Stimulated activated CD8-positive, alpha-beta memory T cell treated with anti-CD3 and anti-CD28 coated beads, Interleukin-7, amount 100 ng/mL, for 1 hour (primary cell): ENCODE data around the gene VPS51.
"Not testable (repeated sequence)": the region's sequence is repeated elsewhere in the genome, so short reads cannot be mapped to it uniquely, and the experiment has no call there.

Experiments used
- DNase-seq, 2 donors: peaks; one replicate each; pipeline ENCODE4 v3.0.0-alpha.2; 2020; ENCODE audit warnings: low read depth in 2 of 2

Gene VPS51

GRCh38 chr11:65134240-65134951 lies 38.4 kb downstream of the VPS51 start, which contains the start of gene SYVN1:
SYVN1 (minus strand) TSS chr11:65134519; CDS start chr11:65133601, 918 bp downstream.
- DNase-seq = peak; percentile 80

- peak; percentile 60 to 65 for DNase-seq
Observed at GRCh38 chr11:65134952-65135632, 39.1 kb downstream of the VPS51 start.

DNA sequence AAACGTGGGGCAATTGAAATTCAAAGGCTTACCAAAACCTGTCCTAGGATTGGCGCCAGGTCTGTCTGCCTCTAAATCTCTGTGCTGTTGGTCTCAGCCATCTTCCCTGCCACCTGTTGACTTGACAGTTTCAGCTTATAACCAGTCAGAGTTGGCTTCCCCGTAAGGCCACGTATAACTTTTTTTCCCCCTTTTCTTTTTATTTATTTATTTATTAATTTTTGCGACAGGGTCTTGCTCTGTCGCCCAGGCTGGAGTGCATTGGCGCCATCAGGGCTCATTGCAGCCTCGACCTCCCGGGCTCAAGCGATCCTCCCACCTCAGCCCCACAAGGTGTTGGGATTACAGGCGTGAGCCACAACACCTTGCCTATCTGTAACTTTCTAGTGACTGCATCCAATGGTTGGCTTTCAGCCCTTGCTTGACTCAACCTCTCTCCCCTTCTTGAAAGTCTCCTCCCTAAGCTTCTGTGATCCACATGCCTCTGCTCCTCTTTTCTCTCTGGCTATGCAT lies 39.7 kb downstream of the VPS51 start:
- no peak for DNase-seq

GRCh38 chr11:65136515-65137096 lies 40.6 kb downstream of the VPS51 start:
- no peak for DNase-seq

DNA sequence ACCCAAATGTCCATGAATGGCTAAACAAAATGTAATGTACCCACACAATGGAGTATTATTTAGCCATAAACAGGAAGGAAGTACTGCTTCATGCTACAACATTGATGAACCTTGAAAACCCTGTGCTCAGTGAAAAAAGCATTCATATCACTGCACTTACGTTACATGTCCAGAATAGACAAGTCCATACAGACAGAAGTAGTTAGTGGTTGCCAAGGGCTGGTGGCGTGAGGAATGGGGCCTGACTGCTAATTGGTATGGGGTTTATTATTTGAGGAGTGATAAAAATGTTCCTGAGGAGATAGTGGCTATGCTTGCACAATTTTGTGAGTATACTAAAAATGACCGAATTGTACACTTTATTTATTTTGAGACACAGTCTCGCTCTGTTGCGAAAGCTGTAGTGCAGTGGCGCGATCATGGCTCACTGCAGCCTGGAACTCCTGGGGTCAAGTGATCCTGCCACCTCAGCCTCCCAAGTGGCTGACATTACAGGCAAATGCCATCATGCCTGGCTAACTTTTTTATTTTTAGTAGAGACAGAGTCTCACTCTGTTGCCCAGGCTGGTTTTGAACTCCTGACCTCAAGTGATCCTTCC lies 46.0 kb downstream of the VPS51 start:
- no peak for DNase-seq

DNA sequence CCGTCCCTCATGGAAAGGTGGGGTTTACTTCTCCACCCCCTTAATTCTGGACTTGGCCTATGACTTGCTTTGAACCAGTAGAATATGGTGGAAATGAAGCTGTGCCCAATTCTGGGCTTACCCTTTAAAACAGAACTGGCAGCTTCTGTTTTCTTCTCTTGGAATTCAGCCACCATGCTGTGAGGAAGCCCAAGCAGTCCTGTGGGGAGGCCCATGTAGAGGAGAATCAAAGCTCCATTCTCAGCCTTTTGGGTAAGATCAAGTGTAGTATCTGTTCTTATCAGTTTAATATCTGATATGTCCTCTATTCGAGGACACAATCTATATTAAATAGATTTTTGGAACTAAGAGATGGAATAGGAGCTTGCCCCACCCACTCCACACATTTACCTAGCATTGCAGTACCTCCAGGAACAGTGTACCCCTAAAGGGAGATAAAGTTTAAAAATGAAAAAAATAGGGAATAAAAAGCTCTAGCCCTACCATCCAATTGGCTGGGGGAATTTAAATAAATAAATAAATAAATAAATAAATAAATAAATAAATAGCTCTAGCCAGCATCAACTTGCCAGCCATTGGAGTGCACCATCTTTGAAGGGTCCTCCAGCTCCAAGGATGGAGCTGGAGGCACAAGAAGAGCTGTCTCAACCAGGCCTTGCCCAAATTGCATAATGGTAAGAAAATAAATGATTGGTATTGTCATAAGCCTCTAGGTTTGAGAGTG lies 51.5 kb downstream of the VPS51 start:
- DNase-seq = no peak

DNA sequence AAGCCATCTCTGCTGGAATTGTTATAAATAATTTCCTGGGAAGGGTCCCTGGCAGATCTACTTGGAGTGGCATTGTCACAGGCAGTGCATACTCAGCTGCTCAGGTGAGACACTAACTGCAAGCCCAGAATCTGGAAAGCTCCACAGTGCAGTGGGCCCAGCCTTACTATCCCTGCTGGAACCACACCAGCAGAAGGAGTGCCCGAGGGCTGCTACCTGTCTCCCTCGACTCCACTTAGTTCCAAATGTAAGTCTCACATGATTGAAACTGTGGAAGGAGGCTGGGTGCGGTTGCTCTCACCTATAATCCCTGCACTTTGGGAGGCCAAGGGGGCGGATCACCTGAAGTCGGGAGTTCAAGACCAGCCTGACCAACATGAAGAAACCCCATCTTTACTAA lies 52.6 kb downstream of the VPS51 start:
- DNase-seq = no peak

- DNase-seq = not testable (repeated sequence)
Observed at GRCh38 chr11:65150131-65150508, 54.1 kb downstream of the VPS51 start.

GRCh38 chr11:65150509-65151299 lies 54.7 kb downstream of the VPS51 start:
- no peak for DNase-seq

- DNase-seq = no peak
Observed at GRCh38 chr11:65151331-65151899, 55.4 kb downstream of the VPS51 start.

DNA sequence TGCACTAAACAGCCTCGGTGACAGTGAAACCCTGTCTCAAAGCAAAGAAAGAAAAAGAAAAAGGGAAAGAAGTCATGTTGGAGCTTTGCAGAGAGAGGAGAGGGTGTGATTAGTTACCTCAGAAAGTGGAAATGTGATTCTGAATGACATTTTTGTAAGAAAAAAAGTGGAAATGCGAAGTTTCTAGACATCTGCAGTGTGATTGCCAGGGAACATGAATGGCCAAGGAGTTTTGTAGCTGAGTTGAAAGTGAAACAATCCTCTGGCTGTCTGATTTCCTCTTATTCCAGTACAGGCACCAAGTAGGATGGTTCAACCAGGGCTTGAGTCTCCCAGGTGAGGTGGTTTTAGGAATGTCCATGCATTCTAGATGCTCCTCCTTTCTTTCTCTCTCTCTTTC lies 56.1 kb downstream of the VPS51 start:
- DNase-seq = no peak

GRCh38 chr11:65156256-65156655 lies 60.2 kb downstream of the VPS51 start:
- DNase-seq = no peak

- DNase-seq = no peak
Observed at GRCh38 chr11:65156926-65157325, 60.9 kb downstream of the VPS51 start.

- no peak for DNase-seq
Observed at GRCh38 chr11:65157336-65157735, 61.3 kb downstream of the VPS51 start.

- DNase-seq = no peak
Observed at GRCh38 chr11:65159012-65159411, 63.0 kb downstream of the VPS51 start.

GRCh38 chr11:65160643-65161042 lies 64.6 kb downstream of the VPS51 start:
- DNase-seq = no peak
